Right lobe of liver (tissue), 6 donors: ENCODE data around the gene AMT. TPM values are rescaled to one million over a fixed set of nuclear protein-coding genes. Genes with fewer than 3 reads are reported as not detected.

Experiments used
- ATAC-seq, 4 donors: fragments of 200-7000 bp; cut with Tn5 transposase; one replicate each; pipeline ENCODE4 v1.9.1; 2020; ENCODE audit warnings: mild to moderate bottlenecking in 4 of 4, moderate library complexity in 4 of 4
- DNase-seq, 3 donors: peaks; one replicate each; pipeline ENCODE4 v3.0.0-alpha.2; 2020
- H3K27ac ChIP-seq, 3 donors: fragments of 200-600 bp; one replicate each; pipeline ENCODE4 v1.8.0; 2022
- H3K27me3 ChIP-seq, 2 donors: fragments of 200-600 bp; one replicate each; pipeline ENCODE4 v1.8.0; 2022
- H3K36me3 ChIP-seq, 4 donors: fragments of 200-600 bp; sonication (generic) in 1 of 4; one replicate each; pipeline versions ENCODE4 v1.5.1 to v1.8.0; 2017 to 2022; ENCODE audit warnings: control low read depth in 1 of 4
- H3K4me1 ChIP-seq, 4 donors: fragments of 200-600 bp; sonication (generic) in 1 of 4; one replicate each; pipeline versions ENCODE4 v1.5.1 to v1.8.0; 2017 to 2022; ENCODE audit warnings: control low read depth in 1 of 4
- H3K4me3 ChIP-seq, 3 donors: fragments of 200-600 bp; one replicate each; pipeline ENCODE4 v1.8.0; 2022
- H3K9me3 ChIP-seq, 4 donors: fragments of 200-600 bp; sonication (generic) in 1 of 4; one replicate each; pipeline versions ENCODE4 v1.5.1 to v1.8.0; 2017 to 2022; ENCODE audit warnings: control low read depth in 1 of 4
- CTCF ChIP-seq, 4 donors: fragments of 200-600 bp in 3 of 4; fragments of 450-650 bp in 1 of 4; IDR thresholded peaks; one replicate each; pipeline versions ENCODE4 v1.5.1 to v1.8.0; 2016 to 2022; ENCODE audit warnings: antibody characterized with exemption in 4 of 4, mild to moderate bottlenecking in 2 of 4
- POLR2A ChIP-seq: fragments of 450-650 bp; IDR thresholded peaks from one replicate; pipeline ENCODE4 v1.6.1; 2017; ENCODE audit warnings: antibody characterized with exemption, mild to moderate bottlenecking
- WGBS: methylation state at CpG from one replicate; pipeline ENCODE4 v1.1.6; 2018; ENCODE audit warnings: low coverage, low lambda C conversion rate; ENCODE audit not compliant: insufficient coverage; ENCODE audit errors: missing lambda C conversion rate; 5-methylcytosine and 5-hydroxymethylcytosine counted together
- intact Hi-C, 2 donors: fragments of 100-400 bp; cut with DNase I; formaldehyde crosslinking; loops; one replicate each; pipeline versions ENCODE4 v1.11.2 to v1.14.1; 2022
- total RNA-seq, 6 experiments: library from RNA; depleted of rRNA in 2 of 6; stranded (reverse); fragments of >200 nt in 2 of 6; fragmentation: NEBNext Ultra II Directional in 3 of 6; extraction: Animal tissue kit (Norgen Biotek cat#: 25700) in 3 of 6; gene quantifications; one replicate each; pipeline versions ENCODE4 v1.1.0 to v1.2.4, GENCODE V29; 2016 to 2023
- donor health status: DM: no; HTN: yes; CAD: no.
- donor health status: DM: no; HTN: no; CAD: no.
- donor health status: DM: no; HTN: no; CAD: no.
- donor health status: DM: no; HTN: yes; CAD: no.
- donor health status: DM: no; HTN: yes; CAD: no.

AMT gene
- total RNA-seq, 6 experiments from 2014 or later: 8.4 to 52.0 (median 31.3) TPM

GRCh38 chr3:49385617-49386016, 36.7 kb downstream of the AMT start:
- intact Hi-C loops: no loop called here
- DNase-seq: no peak
- Histone ChIP-seq H3K36me3 (no peaks in the 10 kb centered on the region), H3K9me3 (no peaks in the 10 kb centered on the region), H3K4me3 (no peak overlapping the region), H3K27me3 (no peaks in the 10 kb centered on the region), H3K27ac (peak overlapping the region in 1 of 3 donors; percentile 19), H3K4me1 (peaks cover 0 to 7% (median 3%) of the 10 kb centered on the region in 4 donors)
- TF ChIP-seq CTCF (IDR thresholded peaks at IDR 0.05): no peak
- TF ChIP-seq POLR2A: no peak
- ATAC-seq: no peak
- WGBS: 92% methylated on average over 1 of the region's 1 CpG

- TF ChIP-seq POLR2A: no peak
- H3K27me3 ChIP-seq: no peaks in the 10 kb centered on the region
- no peak overlapping the region for H3K27ac ChIP-seq
- ATAC-seq (no peak), DNase-seq (no peak)
- no peaks in the 10 kb centered on the region for H3K9me3 ChIP-seq
- WGBS: 59% methylated on average over 4 of the region's 5 CpGs
- intact Hi-C loops: no loop called here
- peaks cover 0 to 7% (median 3%) of the 10 kb centered on the region in 4 donors for H3K4me1 ChIP-seq
- no peak overlapping the region for H3K4me3 ChIP-seq
- H3K36me3 ChIP-seq: no peaks in the 10 kb centered on the region
Measured at GRCh38 chr3:49383387-49383786, 38.9 kb downstream of the AMT start.

GRCh38 chr3:49378249-49378895, 43.9 kb downstream of the AMT start:
- DNase-seq: no peak
- Histone ChIP-seq H3K9me3 (no peaks in the 10 kb centered on the region), H3K4me3 (no peak overlapping the region), H3K4me1 (peaks cover 0 to 5% (median 0%) of the 10 kb centered on the region in 4 donors), H3K27ac (no peak overlapping the region), H3K36me3 (peaks cover 0 to 22% (median 11%) of the 10 kb centered on the region in 4 donors), H3K27me3 (no peaks in the 10 kb centered on the region)
- TF ChIP-seq CTCF (IDR thresholded peaks at IDR 0.05): no peak
- TF ChIP-seq POLR2A: no peak
- intact Hi-C loops: no loop called here
- no peak for ATAC-seq
- WGBS: 86% methylated on average over 11 of the region's 11 CpGs

GRCh38 chr3:49377483-49377882, 44.8 kb downstream of the AMT start:
- intact Hi-C loops: no loop called here
- ATAC-seq: no peak
- H3K4me3 ChIP-seq: no peak overlapping the region
- no peak for DNase-seq
- WGBS: no CpG with 5 or more reads among the region's 1 CpG
- no peaks in the 10 kb centered on the region for H3K9me3 ChIP-seq
- peaks cover 0 to 12% (median 0%) of the 10 kb centered on the region in 4 donors for H3K4me1 ChIP-seq
- TF ChIP-seq CTCF (IDR thresholded peaks at IDR 0.05) (no peak), POLR2A (no peak)
- H3K27ac ChIP-seq: no peak overlapping the region
- peaks cover 0 to 30% (median 13%) of the 10 kb centered on the region in 4 donors for H3K36me3 ChIP-seq
- H3K27me3 ChIP-seq: no peaks in the 10 kb centered on the region

GRCh38 chr3:49371946-49372345, 50.3 kb downstream of the AMT start:
- Histone ChIP-seq H3K4me3 (no peak overlapping the region), H3K27me3 (no peaks in the 10 kb centered on the region), H3K4me1 (peaks cover 0 to 12% (median 0%) of the 10 kb centered on the region in 4 donors), H3K36me3 (peaks cover 0 to 55% (median 23%) of the 10 kb centered on the region in 4 donors), H3K27ac (no peak overlapping the region), H3K9me3 (no peaks in the 10 kb centered on the region)
- TF ChIP-seq CTCF (IDR thresholded peaks at IDR 0.05) (no peak), POLR2A (no peak)
- no peak for DNase-seq
- intact Hi-C loops: no loop called here
- ATAC-seq: no peak
